NCI-H2107 (cell line): Measurements from ENCODE around the gene ANGPTL8.

Experiments
- DNase-seq: peaks from one replicate; lab custom pipeline; 2025; lab: John Stamatoyannopoulos, UW

The ANGPTL8 gene

DNA sequence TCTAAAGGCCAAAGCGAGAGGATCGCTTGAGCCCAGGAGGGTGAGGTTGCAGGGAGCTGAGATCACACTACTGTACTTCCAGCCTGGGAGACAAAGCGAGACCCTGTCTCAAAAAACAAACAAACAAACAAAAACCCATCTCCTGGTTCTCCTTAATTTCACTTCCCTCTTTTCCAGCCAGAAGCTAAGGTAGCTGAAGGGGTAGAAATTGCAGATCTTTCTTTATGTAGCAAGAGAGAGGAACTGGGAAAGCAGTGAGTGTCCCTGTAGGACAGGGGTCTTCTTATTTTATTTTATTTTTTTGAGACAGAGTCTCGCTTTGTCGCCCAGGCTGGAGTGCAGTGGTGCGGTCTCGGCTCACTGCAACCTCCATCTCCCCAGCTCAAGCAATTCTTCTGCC lies 52.0 kb downstream of the ANGPTL8 start:
- DNase-seq: no peak
